MM.1S (cell line): Measurements from ENCODE around the gene POU3F3.

Source experiments
- DNase-seq: peaks from one replicate; pipeline ENCODE4 v3.0.0-alpha.2; 2015
- H2AFZ ChIP-seq: fragments of 300-600 bp; sonication (generic); 2 replicates; pipeline ENCODE4 v1.6.0; 2016; ENCODE audit warnings: antibody characterized with exemption, low read length
- H3F3A ChIP-seq: fragments of 300-600 bp; sonication (generic); 2 replicates; pipeline ENCODE4 v1.6.1; 2016; ENCODE audit warnings: mild to moderate bottlenecking, antibody characterized with exemption, low read length, moderate library complexity, mixed read lengths; ENCODE audit not compliant: insufficient read depth
- H3K27ac ChIP-seq: fragments of 300-600 bp; sonication (generic); 2 replicates; pipeline ENCODE4 v1.5.1; 2016; ENCODE audit warnings: mild to moderate bottlenecking, low read length
- H3K27me3 ChIP-seq: fragments of 300-600 bp; sonication (generic); replicated peaks from 2 replicates; pipeline ENCODE4 v1.6.0; 2016; ENCODE audit warnings: low read length; ENCODE audit not compliant: insufficient read depth
- H3K36me3 ChIP-seq: fragments of 300-600 bp; sonication (generic); replicated peaks from 2 replicates; pipeline ENCODE4 v1.6.1; 2016; ENCODE audit warnings: mild to moderate bottlenecking, low read length, mixed read lengths; ENCODE audit not compliant: insufficient read depth
- H3K4me1 ChIP-seq: fragments of 300-600 bp; sonication (generic); 2 replicates; pipeline ENCODE4 v1.6.1; 2016; ENCODE audit warnings: low read length, mixed read lengths
- H3K4me2 ChIP-seq: fragments of 300-600 bp; sonication (generic); 2 replicates; pipeline ENCODE4 v1.6.0; 2016; ENCODE audit warnings: low read depth, low read length
- H3K4me3 ChIP-seq: fragments of 300-600 bp; sonication (generic); 2 replicates; pipeline ENCODE4 v1.5.1; 2016; ENCODE audit warnings: low read length, mixed read lengths
- H3K79me2 ChIP-seq: fragments of 300-600 bp; sonication (generic); 2 replicates; pipeline ENCODE4 v1.6.1; 2016; ENCODE audit warnings: mixed run types, low read length, mixed read lengths
- H3K9ac ChIP-seq: fragments of 300-600 bp; sonication (generic); 2 replicates; pipeline ENCODE4 v1.6.1; 2016; ENCODE audit warnings: low read length, mixed read lengths
- H3K9me2 ChIP-seq: fragments of 300-600 bp; sonication (generic); replicated peaks from 2 replicates; pipeline ENCODE4 v1.6.1; 2016; ENCODE audit warnings: mild to moderate bottlenecking, low read length, mixed read lengths; ENCODE audit not compliant: insufficient read depth
- H3K9me3 ChIP-seq: fragments of 300-600 bp; sonication (generic); replicated peaks from 2 replicates; pipeline ENCODE4 v1.6.1; 2016; ENCODE audit warnings: mild to moderate bottlenecking, low read length, mixed read lengths; ENCODE audit not compliant: insufficient read depth
- H4K20me1 ChIP-seq: fragments of 300-600 bp; sonication (generic); 2 replicates; pipeline ENCODE4 v1.6.1; 2016; ENCODE audit warnings: mild to moderate bottlenecking, low read length, moderate library complexity, mixed read lengths; ENCODE audit not compliant: insufficient read depth
- EZH2 ChIP-seq: fragments of 300-600 bp; sonication (generic); optimal IDR thresholded peaks from 2 replicates; pipeline ENCODE3; 2017; ENCODE audit warnings: low read depth, mild to moderate bottlenecking, antibody characterized with exemption, low read length, mixed read lengths
- EZH2phosphoT487 ChIP-seq: fragments of 300-600 bp; sonication (generic); IDR thresholded peaks from 2 replicates; pipeline ENCODE4 v1.6.1; 2018; ENCODE audit warnings: antibody characterized with exemption, low read length
- TF ChIP-seq, protein P1 (sequence below): fragments of 300-600 bp; sonication (generic); IDR thresholded peaks from 2 replicates; pipeline ENCODE4 v1.5.1; 2016; ENCODE audit warnings: antibody characterized with exemption, low read length, mixed read lengths

The POU3F3 gene

DNA sequence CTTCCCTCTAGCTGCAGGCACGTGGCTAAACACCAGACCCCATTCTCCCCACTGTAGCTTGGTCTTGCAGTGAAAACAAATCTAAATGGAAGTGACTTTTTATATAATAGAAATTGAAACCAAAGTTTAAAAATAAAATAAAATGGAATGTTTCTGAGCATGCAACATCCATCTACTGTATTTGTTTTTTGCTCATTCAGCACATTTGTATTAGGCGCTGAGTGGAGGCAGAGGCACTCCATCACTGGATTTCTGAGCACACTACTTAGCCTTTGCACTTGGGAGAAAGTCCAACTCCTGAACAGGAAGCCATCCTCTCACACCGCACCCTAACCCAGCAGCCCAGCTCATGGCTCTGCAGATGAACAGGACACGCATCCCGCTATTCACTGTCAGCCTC, 37.8 kb upstream of the POU3F3 start:
- no peaks in the 10 kb centered on the region for H3K9me2 ChIP-seq
- no peaks in the 10 kb centered on the region for H3K4me1 ChIP-seq
- DNase-seq, result no peak
- no peaks in the 10 kb centered on the region for H3K36me3 ChIP-seq
- no peaks in the 10 kb centered on the region for H3K9me3 ChIP-seq
- H3K4me2 ChIP-seq, result no peak overlapping the region
- H3K9ac ChIP-seq, result no peak overlapping the region
- no peak overlapping the region for H2AFZ ChIP-seq
- TF ChIP-seq, protein P1, sequence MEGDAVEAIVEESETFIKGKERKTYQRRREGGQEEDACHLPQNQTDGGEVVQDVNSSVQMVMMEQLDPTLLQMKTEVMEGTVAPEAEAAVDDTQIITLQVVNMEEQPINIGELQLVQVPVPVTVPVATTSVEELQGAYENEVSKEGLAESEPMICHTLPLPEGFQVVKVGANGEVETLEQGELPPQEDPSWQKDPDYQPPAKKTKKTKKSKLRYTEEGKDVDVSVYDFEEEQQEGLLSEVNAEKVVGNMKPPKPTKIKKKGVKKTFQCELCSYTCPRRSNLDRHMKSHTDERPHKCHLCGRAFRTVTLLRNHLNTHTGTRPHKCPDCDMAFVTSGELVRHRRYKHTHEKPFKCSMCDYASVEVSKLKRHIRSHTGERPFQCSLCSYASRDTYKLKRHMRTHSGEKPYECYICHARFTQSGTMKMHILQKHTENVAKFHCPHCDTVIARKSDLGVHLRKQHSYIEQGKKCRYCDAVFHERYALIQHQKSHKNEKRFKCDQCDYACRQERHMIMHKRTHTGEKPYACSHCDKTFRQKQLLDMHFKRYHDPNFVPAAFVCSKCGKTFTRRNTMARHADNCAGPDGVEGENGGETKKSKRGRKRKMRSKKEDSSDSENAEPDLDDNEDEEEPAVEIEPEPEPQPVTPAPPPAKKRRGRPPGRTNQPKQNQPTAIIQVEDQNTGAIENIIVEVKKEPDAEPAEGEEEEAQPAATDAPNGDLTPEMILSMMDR, result no peak
- TF ChIP-seq EZH2phosphoT487, result no peak
- no peak for TF ChIP-seq EZH2
- H3K27me3 ChIP-seq, result no peaks in the 10 kb centered on the region
- no peaks in the 10 kb centered on the region for H3F3A ChIP-seq
- no peak overlapping the region for H3K4me3 ChIP-seq
- no peaks in the 10 kb centered on the region for H3K79me2 ChIP-seq
- H4K20me1 ChIP-seq, result no peaks in the 10 kb centered on the region
- H3K27ac ChIP-seq, result no peak overlapping the region

DNA sequence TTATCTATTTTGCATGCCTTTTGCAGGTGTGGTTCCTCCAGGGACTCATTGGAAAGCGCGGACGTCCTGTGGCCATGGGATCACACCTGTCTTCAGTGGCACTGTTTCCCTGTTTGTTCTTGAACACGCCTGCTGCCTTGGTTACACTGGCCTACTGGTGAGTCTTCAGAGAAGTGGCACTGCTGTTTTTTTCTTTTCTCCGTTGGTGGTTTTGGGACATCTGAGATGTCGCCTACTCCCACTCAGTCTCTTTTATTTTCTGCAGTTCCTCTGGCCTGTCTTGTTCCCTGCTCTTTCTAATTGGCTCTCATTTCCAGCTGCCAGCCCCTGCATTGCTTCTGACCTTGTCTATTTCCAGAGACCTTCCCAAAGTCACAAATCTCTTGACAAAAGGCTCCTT, 35.7 kb upstream of the POU3F3 start:
- H3K9ac ChIP-seq, result no peak overlapping the region
- no peak for DNase-seq
- H3K9me2 ChIP-seq, result no peaks in the 10 kb centered on the region
- H3K27ac ChIP-seq, result no peak overlapping the region
- no peak overlapping the region for H3K4me3 ChIP-seq
- no peaks in the 10 kb centered on the region for H3F3A ChIP-seq
- TF ChIP-seq EZH2phosphoT487 (no peak), EZH2 (no peak)
- TF ChIP-seq, protein P1, result no peak
- H3K79me2 ChIP-seq, result no peaks in the 10 kb centered on the region
- no peaks in the 10 kb centered on the region for H3K9me3 ChIP-seq
- no peaks in the 10 kb centered on the region for H3K36me3 ChIP-seq
- no peak overlapping the region for H3K4me2 ChIP-seq
- H3K4me1 ChIP-seq, result no peaks in the 10 kb centered on the region
- H4K20me1 ChIP-seq, result no peaks in the 10 kb centered on the region
- no peak overlapping the region for H2AFZ ChIP-seq
- no peaks in the 10 kb centered on the region for H3K27me3 ChIP-seq

DNA sequence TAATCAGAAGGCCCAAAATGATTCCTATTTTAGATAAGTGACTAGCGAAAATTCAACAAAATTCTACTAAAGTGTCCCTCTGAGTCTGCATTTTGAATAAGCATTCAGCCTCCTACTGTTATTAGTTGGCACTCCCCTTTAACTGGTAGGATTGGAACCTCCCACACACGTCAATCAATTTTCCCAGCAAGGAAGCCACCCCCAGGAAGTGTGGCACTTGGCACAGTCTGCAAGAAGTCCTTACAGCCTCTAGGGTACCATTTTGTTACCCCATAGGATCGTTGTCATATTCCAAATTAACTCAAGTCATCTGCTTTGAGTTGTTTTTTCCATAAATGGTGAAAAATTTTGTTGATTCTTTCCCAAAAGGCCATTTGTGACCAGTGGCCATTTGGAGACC, 33.8 kb upstream of the POU3F3 start:
- no peaks in the 10 kb centered on the region for H3K9me3 ChIP-seq
- H4K20me1 ChIP-seq, result no peaks in the 10 kb centered on the region
- no peaks in the 10 kb centered on the region for H3F3A ChIP-seq
- no peak overlapping the region for H3K27ac ChIP-seq
- no peaks in the 10 kb centered on the region for H3K9me2 ChIP-seq
- H3K79me2 ChIP-seq, result no peaks in the 10 kb centered on the region
- H2AFZ ChIP-seq, result no peak overlapping the region
- H3K4me3 ChIP-seq, result no peak overlapping the region
- no peaks in the 10 kb centered on the region for H3K27me3 ChIP-seq
- H3K4me1 ChIP-seq, result no peaks in the 10 kb centered on the region
- no peak overlapping the region for H3K9ac ChIP-seq
- TF ChIP-seq EZH2, result no peak
- TF ChIP-seq, protein P1, result no peak
- no peak overlapping the region for H3K4me2 ChIP-seq
- no peaks in the 10 kb centered on the region for H3K36me3 ChIP-seq
- no peak for DNase-seq
